HL-60 (cell line): Measurements from ENCODE around the gene RAB39B.

ENCODE experiments used
- CTCF ChIP-seq: IDR thresholded peaks from one replicate; pipeline ENCODE4 v1.5.1; 2011; ENCODE audit warnings: low read length, control low read depth, inconsistent platforms; ENCODE audit not compliant: insufficient read depth
- GABPA ChIP-seq: IDR thresholded peaks from 2 replicates; pipeline ENCODE4 v1.6.1; 2012; ENCODE audit warnings: low read depth
- POLR2AphosphoS5 ChIP-seq: IDR thresholded peaks from 2 replicates; pipeline ENCODE4 v1.6.1; 2012; ENCODE audit warnings: low read depth
- REST ChIP-seq: IDR thresholded peaks from 2 replicates; pipeline ENCODE4 v1.6.1; 2012; ENCODE audit warnings: low read depth; ENCODE audit not compliant: insufficient replicate concordance
- SPI1 ChIP-seq: IDR thresholded peaks from 2 replicates; pipeline ENCODE4 v1.6.1; 2012; ENCODE audit warnings: low read depth, mild to moderate bottlenecking, borderline replicate concordance

- TF ChIP-seq POLR2AphosphoS5 (no peak), CTCF (no peak), REST (no peak), GABPA (no peak), SPI1 (no peak)
Observed at GRCh38 chrX:155225774-155226173, 38.5 kb downstream of the RAB39B start.
